Loucy (cell line): ENCODE results near the gene PAEP.

ENCODE experiments used
- H2AFZ ChIP-seq: fragments of 200-600 bp; sonication (generic); 2 replicates; pipeline ENCODE4 v1.6.0; 2016; ENCODE audit warnings: antibody characterized with exemption, mild to moderate bottlenecking, low read length, moderate library complexity
- H3F3A ChIP-seq: fragments of 200-600 bp; 2 replicates; pipeline ENCODE4 v1.6.0; 2016; ENCODE audit warnings: antibody characterized with exemption, low read depth, mild to moderate bottlenecking
- H3K27me3 ChIP-seq: fragments of 200-600 bp; sonication (generic); 2 replicates; pipeline ENCODE4 v1.6.1; 2014; ENCODE audit warnings: low read length, mild to moderate bottlenecking; ENCODE audit not compliant: insufficient read depth, poor library complexity, severe bottlenecking
- H3K36me3 ChIP-seq: fragments of 200-600 bp; sonication (generic); 2 replicates; pipeline ENCODE4 v1.6.1; 2016; ENCODE audit warnings: low read length; ENCODE audit not compliant: insufficient read depth
- H3K4me1 ChIP-seq: fragments of 200-600 bp; sonication (generic); 2 replicates; pipeline ENCODE4 v1.5.1; 2014; ENCODE audit warnings: low read length, mild to moderate bottlenecking; ENCODE audit not compliant: insufficient read depth, poor library complexity, severe bottlenecking
- H3K4me2 ChIP-seq: fragments of 200-600 bp; sonication (generic); 2 replicates; pipeline ENCODE4 v1.6.0; 2014; ENCODE audit warnings: antibody characterized with exemption, low read length, low read depth, mild to moderate bottlenecking; ENCODE audit not compliant: poor library complexity, severe bottlenecking
- H3K4me3 ChIP-seq: fragments of 200-600 bp; sonication (generic); 2 replicates; pipeline ENCODE4 v1.5.1; 2014; ENCODE audit warnings: low read length, mild to moderate bottlenecking, mixed read lengths; ENCODE audit not compliant: poor library complexity, severe bottlenecking
- H3K79me2 ChIP-seq: fragments of 200-600 bp; sonication (generic); 2 replicates; pipeline ENCODE4 v1.6.1; 2014; ENCODE audit warnings: low read length; ENCODE audit not compliant: insufficient read depth
- H3K9ac ChIP-seq: fragments of 200-600 bp; sonication (generic); 2 replicates; pipeline ENCODE4 v1.6.0; 2014; ENCODE audit warnings: mild to moderate bottlenecking, low read depth, low read length, moderate library complexity; ENCODE audit not compliant: poor library complexity, severe bottlenecking
- H3K9me2 ChIP-seq: fragments of 200-600 bp; sonication (generic); replicated peaks from 2 replicates; pipeline ENCODE4 v1.6.1; 2016; ENCODE audit warnings: low read depth, low read length, mixed read lengths
- H3K9me3 ChIP-seq: fragments of 200-600 bp; sonication (generic); 2 replicates; pipeline ENCODE4 v1.6.1; 2014; ENCODE audit warnings: mild to moderate bottlenecking, antibody characterized with exemption, low read length, low read depth; ENCODE audit not compliant: insufficient read depth
- H4K20me1 ChIP-seq: fragments of 200-600 bp; sonication (generic); 2 replicates; pipeline ENCODE4 v1.6.0; 2014; ENCODE audit warnings: antibody characterized with exemption, low read length, mild to moderate bottlenecking; ENCODE audit not compliant: insufficient read depth, poor library complexity, severe bottlenecking
- CTCF ChIP-seq: fragments of 200-600 bp; sonication (generic); conservative IDR thresholded peaks from 2 replicates; pipeline ENCODE4 v1.5.1; 2014; ENCODE audit warnings: mild to moderate bottlenecking, antibody characterized with exemption, low read length
- EZH2phosphoT487 ChIP-seq: fragments of 200-600 bp; IDR thresholded peaks from 2 replicates; pipeline ENCODE4 v1.6.1; 2018; ENCODE audit warnings: antibody characterized with exemption, mild to moderate bottlenecking, moderate library complexity, borderline replicate concordance

PAEP gene

GRCh38 chr9:135519179-135519971 lies 42.2 kb upstream of the PAEP start:
- H3K4me2 ChIP-seq = no peak overlapping the region
- no peaks in the 10 kb centered on the region for H3K79me2 ChIP-seq
- H2AFZ ChIP-seq = no peak overlapping the region
- H3K9ac ChIP-seq = no peak overlapping the region
- no peaks in the 10 kb centered on the region for H3K9me3 ChIP-seq
- H3K9me2 ChIP-seq = no peaks in the 10 kb centered on the region
- H3K4me1 ChIP-seq = no peaks in the 10 kb centered on the region
- no peaks in the 10 kb centered on the region for H4K20me1 ChIP-seq
- no peaks in the 10 kb centered on the region for H3K27me3 ChIP-seq
- H3K36me3 ChIP-seq = no peaks in the 10 kb centered on the region
- H3K4me3 ChIP-seq = no peak overlapping the region
- no peaks in the 10 kb centered on the region for H3F3A ChIP-seq
- TF ChIP-seq CTCF = no peak
- no peak for TF ChIP-seq EZH2phosphoT487

- H3K9me3 ChIP-seq = peaks cover 3% of the 10 kb centered on the region; the same call in 1 of the 2 replicates
- no peaks in the 10 kb centered on the region for H3K27me3 ChIP-seq
- no peaks in the 10 kb centered on the region for H3K4me1 ChIP-seq
- H3K4me3 ChIP-seq = no peak within 1 kb of the TSS
- no peak within 1 kb of the TSS for H3K4me2 ChIP-seq
- no peak within 1 kb of the TSS for H2AFZ ChIP-seq
- H3K36me3 ChIP-seq = no peaks in the 10 kb centered on the region
- no peak within 1 kb of the TSS for H3K9ac ChIP-seq
- H3K79me2 ChIP-seq = no peaks in the 10 kb centered on the region
- H3K9me2 ChIP-seq = no peaks in the 10 kb centered on the region
- H4K20me1 ChIP-seq = no peaks in the 10 kb centered on the region
- TF ChIP-seq EZH2phosphoT487 (no peak), CTCF (no peak)
- no peaks in the 10 kb centered on the region for H3F3A ChIP-seq
These were observed 40.5 kb upstream of the PAEP start, which contains the start of gene LCN1 for GRCh38 chr9:135520916-135521607. LCN1 (plus strand) TSS chr9:135521440; CDS start chr9:135521498, 58 bp downstream.

- no peaks in the 10 kb centered on the region for H3F3A ChIP-seq
- H2AFZ ChIP-seq = no peak overlapping the region
- no peaks in the 10 kb centered on the region for H3K79me2 ChIP-seq
- H4K20me1 ChIP-seq = no peaks in the 10 kb centered on the region
- no peaks in the 10 kb centered on the region for H3K27me3 ChIP-seq
- H3K9me2 ChIP-seq = no peaks in the 10 kb centered on the region
- peaks cover 3% of the 10 kb centered on the region; the same call in 1 of the 2 replicates for H3K9me3 ChIP-seq
- no peaks in the 10 kb centered on the region for H3K4me1 ChIP-seq
- TF ChIP-seq CTCF (no peak), EZH2phosphoT487 (no peak)
- no peak overlapping the region for H3K9ac ChIP-seq
- no peaks in the 10 kb centered on the region for H3K36me3 ChIP-seq
- H3K4me3 ChIP-seq = no peak overlapping the region
- H3K4me2 ChIP-seq = no peak overlapping the region
These were observed 39.9 kb upstream of the PAEP start for GRCh38 chr9:135521608-135522095.
